ENCODE data around the gene ID1.
"Not testable (repeated sequence)": the region's sequence is repeated elsewhere in the genome, so short reads cannot be mapped to it uniquely, and the experiment has no call there.

ID1 gene

DNA sequence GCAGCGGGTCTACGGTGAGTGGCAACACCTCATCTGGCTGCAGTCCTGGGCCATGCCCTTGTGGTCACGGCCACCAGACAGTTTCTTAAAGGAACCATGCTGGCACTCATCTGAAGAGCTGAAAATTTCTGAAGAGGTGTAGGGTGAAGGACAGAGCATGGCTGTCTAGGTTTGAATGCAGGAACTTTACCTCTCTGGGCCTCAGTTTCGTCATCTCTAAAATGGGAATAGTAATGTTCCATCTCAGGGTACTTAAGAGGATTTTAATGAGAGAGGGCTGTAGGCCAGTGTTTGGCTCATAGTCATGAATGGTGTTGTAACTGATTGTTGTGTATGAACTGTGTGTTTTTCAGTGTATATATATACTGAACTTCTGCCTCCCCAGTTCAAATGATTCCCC, 38.4 kb downstream of the ID1 start:
- no peak overlapping the region for H3K27ac ChIP-seq (ENCODE audit: low read length)
- no peak overlapping the region for H3K4me3 ChIP-seq (ENCODE audit: low read depth in 1 of 2, low read length in 2 of 2)
- H3K36me3 ChIP-seq (ENCODE audit: control insufficient read depth in 1 of 2, insufficient read depth in 2 of 2, low read length in 2 of 2): no peaks in the 10 kb centered on the region
- no peaks in the 10 kb centered on the region for H3K4me1 ChIP-seq (ENCODE audit: control insufficient read depth in 1 of 2, insufficient read depth in 2 of 2, low read length in 2 of 2)
- H3K27me3 ChIP-seq (ENCODE audit: low read depth, low read length): no peaks in the 10 kb centered on the region
- H3K9me3 ChIP-seq (ENCODE audit: control insufficient read depth in 1 of 2, low read length in 2 of 2): no peaks in the 10 kb centered on the region

DNA sequence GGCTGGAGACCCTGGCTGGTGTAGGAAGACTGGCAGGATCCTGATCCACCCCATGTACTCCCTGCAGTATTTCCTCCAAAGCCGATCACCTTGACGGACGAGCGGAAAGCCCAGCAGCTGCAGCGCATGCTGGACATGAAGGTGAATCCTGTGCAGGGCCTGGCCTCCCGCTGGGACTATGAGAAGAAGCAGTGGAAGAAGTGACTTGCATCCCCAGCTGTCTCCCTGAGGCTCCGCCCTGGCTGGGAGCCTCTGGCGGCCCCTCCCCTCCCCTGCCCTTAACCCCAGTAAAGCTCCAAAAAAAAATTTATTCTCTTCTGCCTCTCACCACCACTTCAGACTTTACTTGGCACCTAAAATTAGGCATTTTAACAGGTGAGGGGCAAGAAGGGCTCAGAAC, 39.6 kb downstream of the ID1 start:
- H3K27ac ChIP-seq (ENCODE audit: low read length): no peak overlapping the region
- no peaks in the 10 kb centered on the region for H3K27me3 ChIP-seq (ENCODE audit: low read depth, low read length)
- H3K4me3 ChIP-seq (ENCODE audit: low read depth in 1 of 2, low read length in 2 of 2): no peak overlapping the region
- no peaks in the 10 kb centered on the region for H3K9me3 ChIP-seq (ENCODE audit: control insufficient read depth in 1 of 2, low read length in 2 of 2)
- H3K4me1 ChIP-seq (ENCODE audit: control insufficient read depth in 1 of 2, insufficient read depth in 2 of 2, low read length in 2 of 2): no peaks in the 10 kb centered on the region
- H3K36me3 ChIP-seq (ENCODE audit: control insufficient read depth in 1 of 2, insufficient read depth in 2 of 2, low read length in 2 of 2): no peaks in the 10 kb centered on the region

DNA sequence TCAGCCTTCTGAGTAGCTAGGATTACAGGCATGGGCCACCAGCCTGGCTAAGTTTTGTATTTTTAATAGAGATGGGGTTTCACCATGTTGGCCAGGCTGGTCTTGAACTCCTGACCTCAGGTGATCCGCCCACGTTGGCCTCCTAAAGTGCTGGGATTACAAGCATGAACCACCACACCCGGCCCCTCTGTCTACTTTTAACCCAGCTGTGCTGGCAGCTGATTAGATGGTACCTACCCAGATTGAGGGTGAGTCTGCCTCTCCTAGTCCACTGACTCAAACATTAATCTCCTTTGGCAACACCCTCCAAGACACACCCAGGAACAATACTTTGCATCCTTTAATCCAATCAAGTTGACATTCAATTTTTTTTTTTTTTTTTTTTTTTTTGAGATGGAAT, 43.0 kb downstream of the ID1 start:
- not testable (repeated sequence) for H3K27ac ChIP-seq (ENCODE audit: low read length); H3K9me3 ChIP-seq (ENCODE audit: control insufficient read depth in 1 of 2, low read length in 2 of 2); H3K27me3 ChIP-seq (ENCODE audit: low read depth, low read length); H3K36me3 ChIP-seq (ENCODE audit: control insufficient read depth in 1 of 2, insufficient read depth in 2 of 2, low read length in 2 of 2); H3K4me1 ChIP-seq (ENCODE audit: control insufficient read depth in 1 of 2, insufficient read depth in 2 of 2, low read length in 2 of 2); H3K4me3 ChIP-seq (ENCODE audit: low read depth in 1 of 2, low read length in 2 of 2)

DNA sequence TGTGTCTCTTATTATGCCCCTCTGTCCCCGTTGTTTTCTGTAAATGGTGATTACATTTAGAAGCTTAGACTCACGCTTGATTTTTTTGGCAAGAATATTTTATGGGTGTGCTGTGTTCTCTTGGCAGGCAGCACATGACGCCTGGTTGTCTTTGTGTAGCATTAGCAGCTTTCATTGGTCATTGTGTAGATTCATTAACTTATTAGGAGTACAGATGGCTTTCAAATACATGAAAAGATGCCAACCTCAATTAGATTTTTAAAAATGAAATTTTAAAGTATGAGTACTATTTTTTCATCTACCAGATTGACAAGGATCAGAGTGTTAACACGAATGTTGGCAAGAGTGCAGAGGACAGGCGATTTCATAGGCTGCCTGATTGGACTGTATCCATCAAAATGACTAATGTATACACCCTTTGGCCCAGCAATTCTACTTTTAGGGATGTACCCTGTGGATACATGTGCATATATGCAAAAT, 47.9 kb downstream of the ID1 start:
- Histone ChIP-seq H3K27ac (ENCODE audit: low read length) (no peak overlapping the region), H3K9me3 (ENCODE audit: control insufficient read depth in 1 of 2, low read length in 2 of 2) (no peaks in the 10 kb centered on the region), H3K4me3 (ENCODE audit: low read depth in 1 of 2, low read length in 2 of 2) (no peak overlapping the region), H3K36me3 (ENCODE audit: control insufficient read depth in 1 of 2, insufficient read depth in 2 of 2, low read length in 2 of 2) (no peaks in the 10 kb centered on the region), H3K4me1 (ENCODE audit: control insufficient read depth in 1 of 2, insufficient read depth in 2 of 2, low read length in 2 of 2) (peaks cover 0 to 5% of the 10 kb centered on the region in 2 donors), H3K27me3 (ENCODE audit: low read depth, low read length) (no peaks in the 10 kb centered on the region)

DNA sequence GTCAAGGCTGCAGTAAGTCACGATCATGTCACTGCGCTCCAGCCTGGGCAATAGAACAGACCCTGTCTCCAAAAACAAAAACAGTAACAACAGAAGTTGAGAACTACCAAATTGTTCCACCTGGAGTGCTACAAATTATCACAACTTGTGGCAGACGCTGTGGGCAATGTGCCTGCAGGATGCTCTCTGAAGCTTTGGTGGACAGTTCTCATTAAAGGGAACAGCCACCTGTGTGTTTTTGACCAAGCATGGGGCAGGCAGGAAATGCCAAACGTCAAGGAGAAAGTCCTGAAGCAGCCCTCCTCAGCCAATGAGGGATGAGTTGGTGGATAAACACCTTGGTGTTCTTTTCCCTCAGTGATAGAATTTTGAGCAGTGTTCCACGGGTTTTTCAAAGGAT, 48.5 kb downstream of the ID1 start:
- no peaks in the 10 kb centered on the region for H3K27me3 ChIP-seq (ENCODE audit: low read depth, low read length)
- peaks cover 0 to 5% of the 10 kb centered on the region in 2 donors for H3K4me1 ChIP-seq (ENCODE audit: control insufficient read depth in 1 of 2, insufficient read depth in 2 of 2, low read length in 2 of 2)
- H3K27ac ChIP-seq (ENCODE audit: low read length): no peak overlapping the region
- no peak overlapping the region for H3K4me3 ChIP-seq (ENCODE audit: low read depth in 1 of 2, low read length in 2 of 2)
- H3K36me3 ChIP-seq (ENCODE audit: control insufficient read depth in 1 of 2, insufficient read depth in 2 of 2, low read length in 2 of 2): no peaks in the 10 kb centered on the region
- no peaks in the 10 kb centered on the region for H3K9me3 ChIP-seq (ENCODE audit: control insufficient read depth in 1 of 2, low read length in 2 of 2)

DNA sequence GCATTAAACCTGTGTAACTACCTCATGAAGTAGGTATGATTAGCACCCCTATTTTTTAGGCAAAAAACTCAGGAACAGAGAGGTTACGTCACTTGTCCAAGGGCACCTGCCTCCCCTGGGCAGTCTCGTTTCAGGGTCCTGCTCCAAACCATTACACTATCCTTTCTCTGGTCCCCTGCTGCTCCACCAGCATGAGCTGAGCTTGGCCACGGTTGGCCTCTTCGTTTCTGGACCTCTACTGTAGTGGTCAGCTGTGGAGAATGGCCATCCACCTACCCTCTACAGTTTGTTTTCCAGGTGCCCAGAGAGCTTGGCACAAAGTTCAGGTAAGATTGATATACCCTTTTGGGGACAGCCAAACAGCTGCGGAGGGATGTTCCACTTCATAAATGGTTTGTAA, 49.4 kb downstream of the ID1 start:
- no peaks in the 10 kb centered on the region for H3K36me3 ChIP-seq (ENCODE audit: control insufficient read depth in 1 of 2, insufficient read depth in 2 of 2, low read length in 2 of 2)
- H3K27me3 ChIP-seq (ENCODE audit: low read depth, low read length): no peaks in the 10 kb centered on the region
- H3K9me3 ChIP-seq (ENCODE audit: control insufficient read depth in 1 of 2, low read length in 2 of 2): no peaks in the 10 kb centered on the region
- H3K4me3 ChIP-seq (ENCODE audit: low read depth in 1 of 2, low read length in 2 of 2): no peak overlapping the region
- H3K4me1 ChIP-seq (ENCODE audit: control insufficient read depth in 1 of 2, insufficient read depth in 2 of 2, low read length in 2 of 2): peaks cover 0 to 5% of the 10 kb centered on the region in 2 donors
- no peak overlapping the region for H3K27ac ChIP-seq (ENCODE audit: low read length)

All from muscle layer of duodenum (tissue), 2 donors.